Gastroesophageal sphincter (tissue), 4 donors: ENCODE results near the gene SNRPE. TPM values are rescaled to one million over a fixed set of nuclear protein-coding genes. Genes with fewer than 3 reads are reported as not detected.

Experiments
- ATAC-seq: fragments of 150-250 bp; one replicate; pipeline ENCODE4 v1.9.1; 2016; ENCODE audit warnings: mild to moderate bottlenecking, moderate library complexity
- H3K27ac ChIP-seq, 4 donors: fragments of 200-600 bp; sonication (generic) in 3 of 4; 1 replicate in 3 of 4; 2 replicates in 1 of 4; pipeline ENCODE4 v1.5.1; 2016 to 2019
- H3K27me3 ChIP-seq: fragments of 200-600 bp; sonication (generic); one replicate; pipeline ENCODE4 v1.5.1; 2019
- H3K36me3 ChIP-seq, 2 donors: fragments of 200-600 bp; sonication (generic); one replicate each; pipeline ENCODE4 v1.5.1; 2019; ENCODE audit warnings: control low read depth in 1 of 2
- H3K4me1 ChIP-seq, 3 donors: fragments of 200-600 bp; sonication (generic); 1 replicate in 2 of 3; 2 replicates in 1 of 3; pipeline ENCODE4 v1.5.1; 2016 to 2019; ENCODE audit warnings: control low read depth in 2 of 3
- H3K4me3 ChIP-seq, 2 donors: fragments of 200-600 bp; sonication (generic); one replicate each; pipeline ENCODE4 v1.5.1; 2019; ENCODE audit warnings: mild to moderate bottlenecking in 1 of 2, moderate library complexity in 1 of 2
- H3K9me3 ChIP-seq, 3 donors: fragments of 200-600 bp; sonication (generic); one replicate each; pipeline ENCODE4 v1.5.1; 2017 to 2019; ENCODE audit warnings: control low read depth in 2 of 3
- CTCF ChIP-seq, 4 experiments: fragments of 200-600 bp in 2 of 4; fragments of 450-650 bp in 2 of 4; sonication (generic) in 1 of 4; IDR thresholded peaks; one replicate each; pipeline ENCODE4 v1.5.1; 2017 to 2019; ENCODE audit warnings: antibody characterized with exemption in 4 of 4, mild to moderate bottlenecking in 2 of 4, moderate library complexity in 2 of 4
- EP300 ChIP-seq: sonication (generic); formaldehyde crosslinking; IDR thresholded peaks from one replicate; pipeline ENCODE4 v1.6.1; 2017; ENCODE audit warnings: antibody characterized with exemption, mild to moderate bottlenecking
- POLR2A ChIP-seq, 2 donors: fragments of 450-650 bp; IDR thresholded peaks; one replicate each; pipeline ENCODE4 v1.6.1; 2017; ENCODE audit warnings: antibody characterized with exemption in 2 of 2, mild to moderate bottlenecking in 2 of 2, moderate library complexity in 1 of 2
- POLR2AphosphoS5 ChIP-seq: sonication (generic); formaldehyde crosslinking; IDR thresholded peaks from one replicate; pipeline ENCODE4 v1.6.1; 2017; ENCODE audit warnings: antibody characterized with exemption
- WGBS, 2 donors: methylation state at CpG; one replicate each; pipeline ENCODE4 v1.1.5; 2018; ENCODE audit warnings: low coverage in 1 of 2; 5-methylcytosine and 5-hydroxymethylcytosine counted together
- total RNA-seq, 4 donors: library from RNA; depleted of rRNA; stranded (reverse); fragments of >200 nt; gene quantifications; one replicate each; pipeline ENCODE4 v1.1.0, GENCODE V29; 2016

The SNRPE gene
- total RNA-seq, 4 donors from 2014 or later, result 18.9 to 46.7 (median 28.5) TPM

- H3K4me1 ChIP-seq, result peaks cover 0 to 14% (median 7%) of the 10 kb centered on the region in 3 donors
- no peaks in the 10 kb centered on the region for H3K9me3 ChIP-seq
- peak; percentile 51 for ATAC-seq
- peaks cover 0 to 77% of the 10 kb centered on the region in 2 donors for H3K36me3 ChIP-seq
- 75% methylated on average over 3 of the region's 3 CpGs; no CpG with 5 or more reads in 1 of the 2 donors for WGBS, 2 donors
- H3K27ac ChIP-seq, result peak overlapping the region in 3 of 4 donors; percentile 35 to 43 (median 36)
- H3K27me3 ChIP-seq, result no peaks in the 10 kb centered on the region
- no peak overlapping the region for H3K4me3 ChIP-seq
- no peak for TF ChIP-seq POLR2AphosphoS5
- no peak for TF ChIP-seq EP300
- no peak for TF ChIP-seq POLR2A (IDR thresholded peaks at IDR 0.05)
- TF ChIP-seq CTCF (IDR thresholded peaks at IDR 0.05), result peak; percentile 7 to 83 (median 70)
Measured at GRCh38 chr1:203871114-203871880, 9.9 kb downstream of the SNRPE start.

GRCh38 chr1:203873094-203873493 lies 11.7 kb downstream of the SNRPE start:
- no peak for ATAC-seq

GRCh38 chr1:203878422-203878821 lies 17.0 kb downstream of the SNRPE start:
- ATAC-seq, result no peak
- H3K27ac ChIP-seq, result no peak overlapping the region
- no peaks in the 10 kb centered on the region for H3K27me3 ChIP-seq
- 85 to 96% methylated on average over 2 to 3 of the region's 3 CpGs for WGBS, 2 donors
- no peaks in the 10 kb centered on the region for H3K4me1 ChIP-seq
- TF ChIP-seq POLR2A (IDR thresholded peaks at IDR 0.05) (no peak), EP300 (no peak), CTCF (IDR thresholded peaks at IDR 0.05) (no peak), POLR2AphosphoS5 (no peak)
- H3K36me3 ChIP-seq, result peaks cover 0 to 18% of the 10 kb centered on the region in 2 donors
- no peaks in the 10 kb centered on the region for H3K9me3 ChIP-seq
- no peak overlapping the region for H3K4me3 ChIP-seq

More at GRCh38 chr1:203873094-203873493, 11.7 kb downstream of the SNRPE start:
- Histone ChIP-seq H3K9me3 (no peaks in the 10 kb centered on the region), H3K27ac (no peak overlapping the region), H3K36me3 (peaks cover 0 to 60% of the 10 kb centered on the region in 2 donors), H3K4me1 (peaks cover 0 to 14% (median 7%) of the 10 kb centered on the region in 3 donors), H3K27me3 (no peaks in the 10 kb centered on the region), H3K4me3 (no peak overlapping the region)
- TF ChIP-seq EP300 (no peak), POLR2AphosphoS5 (no peak)
- WGBS, 2 donors, result 71 to 89% methylated on average over 5 to 6 of the region's 8 CpGs

GRCh38 chr1:203880606-203881005 lies 19.2 kb downstream of the SNRPE start:
- Histone ChIP-seq H3K27ac (no peak overlapping the region), H3K9me3 (no peaks in the 10 kb centered on the region), H3K36me3 (peaks cover 0 to 11% of the 10 kb centered on the region in 2 donors), H3K27me3 (no peaks in the 10 kb centered on the region), H3K4me3 (no peak overlapping the region), H3K4me1 (no peaks in the 10 kb centered on the region)
- WGBS, 2 donors, result 89 to 100% methylated on average over 2 to 3 of the region's 5 CpGs
- no peak for ATAC-seq
- TF ChIP-seq EP300, result no peak
- no peak for TF ChIP-seq POLR2A (IDR thresholded peaks at IDR 0.05)
- no peak for TF ChIP-seq CTCF (IDR thresholded peaks at IDR 0.05)
- no peak for TF ChIP-seq POLR2AphosphoS5

- Histone ChIP-seq H3K4me3 (no peak overlapping the region), H3K36me3 (no peaks in the 10 kb centered on the region), H3K27me3 (no peaks in the 10 kb centered on the region), H3K27ac (no peak overlapping the region), H3K9me3 (peaks cover 0 to under 1% (median 0%) of the 10 kb centered on the region in 3 donors), H3K4me1 (no peaks in the 10 kb centered on the region)
- ATAC-seq, result no peak
- TF ChIP-seq EP300 (no peak), POLR2A (IDR thresholded peaks at IDR 0.05) (no peak), POLR2AphosphoS5 (no peak), CTCF (IDR thresholded peaks at IDR 0.05) (no peak)
Measured at GRCh38 chr1:203888807-203889251, 27.4 kb downstream of the SNRPE start.
